Muscle of leg (tissue), 11 donors: ENCODE results near the gene NCOA5. TPM values are rescaled to one million over a fixed set of nuclear protein-coding genes. Genes with fewer than 3 reads are reported as not detected.

Experiments used
- DNase-seq: peaks from one replicate; pipeline ENCODE4 v3.0.0; 2013
- H3K27ac ChIP-seq: one replicate; pipeline ENCODE4 v1.5.1; 2013; ENCODE audit warnings: mild to moderate bottlenecking, low read length, control low read depth
- H3K27me3 ChIP-seq: one replicate; pipeline ENCODE4 v1.6.1; 2013; ENCODE audit warnings: low read length; ENCODE audit not compliant: control insufficient read depth, insufficient read depth
- H3K36me3 ChIP-seq: one replicate; pipeline ENCODE4 v1.6.1; 2013; ENCODE audit warnings: low read length; ENCODE audit not compliant: control insufficient read depth, insufficient read depth
- H3K4me1 ChIP-seq: one replicate; pipeline ENCODE4 v1.6.1; 2013; ENCODE audit warnings: low read length; ENCODE audit not compliant: control insufficient read depth, insufficient read depth
- H3K4me3 ChIP-seq: one replicate; pipeline ENCODE4 v1.5.1; 2013; ENCODE audit warnings: low read length, control low read depth
- H3K9me3 ChIP-seq: replicated peaks from 2 replicates; pipeline ENCODE4 v1.6.1; 2013; ENCODE audit warnings: low read depth, low read length; ENCODE audit not compliant: control insufficient read depth
- WGBS: methylation state at CpG from one replicate; pipeline ENCODE4 v1.1.5; 2013; ENCODE audit warnings: missing lambda C conversion rate; ENCODE audit not compliant: insufficient coverage; 5-methylcytosine and 5-hydroxymethylcytosine counted together
- polyA plus RNA-seq, 8 donors: library from polyadenylated mRNA; unstranded; fragments of 120-200 nt; gene quantifications; one replicate each; pipeline versions ENCODE4 v1.2.1 to v1.2.3, GENCODE V29; 2013; ENCODE audit warnings: inconsistent platforms in 1 of 8, low replicate concordance in 1 of 8; ENCODE audit not compliant: insufficient read length in 8 of 8, insufficient read depth in 1 of 8
- total RNA-seq: library from RNA; stranded (reverse); fragments of 120-200 nt; gene quantifications from one replicate; pipeline ENCODE4 v1.2.4, GENCODE V29; 2013

Gene NCOA5
- total and polyA plus RNA-seq, 9 donors, result 19.3 to 39.4 (median 30.7) TPM

GRCh38 chr20:46063652-46064054, 26.1 kb downstream of the NCOA5 start:
- Histone ChIP-seq H3K9me3 (no peaks in the 10 kb centered on the region), H3K27ac (no peak overlapping the region), H3K4me1 (peaks cover 12% of the 10 kb centered on the region), H3K27me3 (peaks cover 7% of the 10 kb centered on the region), H3K4me3 (no peak overlapping the region), H3K36me3 (peaks cover 80% of the 10 kb centered on the region)
- DNase-seq, result no peak
- WGBS, result no CpG with 5 or more reads among the region's 3 CpGs

- Histone ChIP-seq H3K4me3 (no peak overlapping the region), H3K36me3 (peaks cover 75% of the 10 kb centered on the region), H3K27ac (no peak overlapping the region), H3K9me3 (no peaks in the 10 kb centered on the region), H3K27me3 (peaks cover 12% of the 10 kb centered on the region), H3K4me1 (peaks cover 17% of the 10 kb centered on the region)
- WGBS, result 88% methylated on average over 5 of the region's 8 CpGs
- no peak for DNase-seq
These were observed 26.6 kb downstream of the NCOA5 start for GRCh38 chr20:46063151-46063550.

GRCh38 chr20:46062621-46063020, 27.1 kb downstream of the NCOA5 start:
- Histone ChIP-seq H3K27me3 (peaks cover 18% of the 10 kb centered on the region), H3K9me3 (no peaks in the 10 kb centered on the region), H3K4me1 (peaks cover 21% of the 10 kb centered on the region), H3K36me3 (peaks cover 70% of the 10 kb centered on the region), H3K4me3 (no peak overlapping the region), H3K27ac (no peak overlapping the region)
- WGBS, result 88% methylated on average over 6 of the region's 12 CpGs
- no peak for DNase-seq

- no peak for DNase-seq
- WGBS, result 100% methylated on average over 1 of the region's 4 CpGs
- Histone ChIP-seq H3K27me3 (peaks cover 22% of the 10 kb centered on the region), H3K9me3 (no peaks in the 10 kb centered on the region), H3K4me3 (no peak overlapping the region), H3K4me1 (peaks cover 25% of the 10 kb centered on the region), H3K36me3 (peaks cover 69% of the 10 kb centered on the region), H3K27ac (no peak overlapping the region)
These were observed 27.6 kb downstream of the NCOA5 start for GRCh38 chr20:46062151-46062550.

GRCh38 chr20:46060975-46061374, 28.8 kb downstream of the NCOA5 start:
- peaks cover 28% of the 10 kb centered on the region for H3K4me1 ChIP-seq

GRCh38 chr20:46060301-46060881, 29.4 kb downstream of the NCOA5 start:
- peak overlapping the region; percentile 54 for H3K27ac ChIP-seq
- H3K4me1 ChIP-seq, result peaks cover 28% of the 10 kb centered on the region
- H3K4me3 ChIP-seq, result no peak overlapping the region
- H3K27me3 ChIP-seq, result peaks cover 30% of the 10 kb centered on the region
- peak; percentile 68 for DNase-seq
- WGBS, result 80% methylated on average over 1 of the region's 2 CpGs
- H3K9me3 ChIP-seq, result no peaks in the 10 kb centered on the region
- H3K36me3 ChIP-seq, result peaks cover 51% of the 10 kb centered on the region

More at GRCh38 chr20:46060975-46061374, 28.8 kb downstream of the NCOA5 start:
- H3K36me3 ChIP-seq, result peaks cover 57% of the 10 kb centered on the region
- H3K27me3 ChIP-seq, result peaks cover 30% of the 10 kb centered on the region
- no peaks in the 10 kb centered on the region for H3K9me3 ChIP-seq
- no peak overlapping the region for H3K4me3 ChIP-seq
- peak overlapping the region; percentile 54 for H3K27ac ChIP-seq
- 89% methylated on average over 3 of the region's 4 CpGs for WGBS
- no peak for DNase-seq

GRCh38 chr20:46058599-46059281, 31.0 kb downstream of the NCOA5 start:
- WGBS, result 8% methylated on average over 31 of the region's 35 CpGs
- DNase-seq, result peak; percentile 6
- Histone ChIP-seq H3K27me3 (peaks cover 30% of the 10 kb centered on the region), H3K36me3 (peaks cover 35% of the 10 kb centered on the region), H3K4me1 (peaks cover 28% of the 10 kb centered on the region), H3K9me3 (no peaks in the 10 kb centered on the region), H3K4me3 (peak overlapping the region; percentile 19), H3K27ac (no peak overlapping the region)

GRCh38 chr20:46057856-46058598, 31.7 kb downstream of the NCOA5 start:
- no peaks in the 10 kb centered on the region for H3K9me3 ChIP-seq
- 0% methylated on average over 55 of the region's 66 CpGs for WGBS
- H3K36me3 ChIP-seq, result peaks cover 28% of the 10 kb centered on the region
- peak overlapping the region; percentile 19 for H3K4me3 ChIP-seq
- peaks cover 30% of the 10 kb centered on the region for H3K27me3 ChIP-seq
- no peak overlapping the region for H3K27ac ChIP-seq
- DNase-seq, result peak; percentile 59
- H3K4me1 ChIP-seq, result peaks cover 28% of the 10 kb centered on the region

- H3K9me3 ChIP-seq, result no peaks in the 10 kb centered on the region
- WGBS, result 9% methylated on average over 63 of the region's 65 CpGs
- peaks cover 19% of the 10 kb centered on the region for H3K36me3 ChIP-seq
- peaks cover 28% of the 10 kb centered on the region for H3K4me1 ChIP-seq
- no peak overlapping the region for H3K27ac ChIP-seq
- no peak overlapping the region for H3K4me3 ChIP-seq
- H3K27me3 ChIP-seq, result peaks cover 30% of the 10 kb centered on the region
- DNase-seq, result peak; percentile 79
These were observed 32.5 kb downstream of the NCOA5 start for GRCh38 chr20:46056970-46057855.
